H1 (cell line): Measurements from ENCODE around the gene PKD2. TPM values are rescaled to one million over a fixed set of nuclear protein-coding genes. Genes with fewer than 3 reads are reported as not detected.

Experiments used
- CTCF ChIA-PET: fragments of 300-600 bp; sonication (Branson Sonifier 250); formaldehyde crosslinking; loops from one replicate; lab custom pipeline; 2021; ENCODE audit not compliant: partially characterized antibody; lab: Charles Lee
- POLR2A ChIA-PET: fragments of 300-600 bp; sonication (Branson Sonifier 250); formaldehyde crosslinking; loops from one replicate; lab custom pipeline; 2021; ENCODE audit warnings: inconsistent platforms; ENCODE audit not compliant: partially characterized antibody; lab: Charles Lee
- DNase-seq, 2 experiments: peaks; one replicate each; pipeline versions ENCODE4 v3.0.0 to v3.0.0-alpha.2; 2010 to 2022; ENCODE audit warnings: low spot score in 2 of 2, low read depth in 1 of 2, mixed read lengths in 1 of 2
- FAIRE-seq: peaks from 2 replicates; lab custom pipeline; 2011; peaks lifted over from hg19 to GRCh38; lab: Jason Lieb, UNC
- H2AFZ ChIP-seq: 2 replicates; pipeline ENCODE4 v1.8.1; 2012; ENCODE audit warnings: low read length, inconsistent platforms
- H2AK5ac ChIP-seq: 2 replicates; pipeline ENCODE4 v1.6.1; 2013; ENCODE audit warnings: low read depth, low read length
- H2BK120ac ChIP-seq: replicated peaks from 2 replicates; pipeline ENCODE3; 2013; ENCODE audit warnings: low read depth, low read length, inconsistent platforms
- H2BK12ac ChIP-seq: 2 replicates; pipeline ENCODE4 v1.6.1; 2013; ENCODE audit warnings: low read depth, low read length
- H2BK15ac ChIP-seq: 2 replicates; pipeline ENCODE4 v1.6.1; 2013; ENCODE audit warnings: low read length
- H2BK20ac ChIP-seq: 2 replicates; pipeline ENCODE4 v1.6.1; 2013; ENCODE audit warnings: low read length
- H2BK5ac ChIP-seq: 2 replicates; pipeline ENCODE4 v1.6.1; 2013; ENCODE audit warnings: low read depth, low read length
- H3K14ac ChIP-seq: 2 replicates; pipeline ENCODE4 v1.6.1; 2013; ENCODE audit warnings: inconsistent platforms; ENCODE audit not compliant: insufficient read length
- H3K18ac ChIP-seq: 2 replicates; pipeline ENCODE4 v1.6.1; 2013; ENCODE audit warnings: low read length; ENCODE audit errors: extremely low read depth
- H3K23ac ChIP-seq: 2 replicates; pipeline ENCODE4 v1.6.1; 2013; ENCODE audit warnings: inconsistent platforms; ENCODE audit not compliant: insufficient read length
- H3K23me2 ChIP-seq: 2 replicates; pipeline ENCODE4 v1.6.1; 2013; ENCODE audit warnings: low read depth, low read length
- H3K27ac ChIP-seq: 2 replicates; pipeline ENCODE4 v1.6.1; 2011; ENCODE audit warnings: low read depth, low read length, inconsistent platforms
- H3K27me3 ChIP-seq, 4 experiments: replicated peaks in 1 of 4; 1 replicate in 1 of 4; 2 replicates in 3 of 4; pipeline versions ENCODE4 v1.6.1 to v1.8.1; 2011 to 2013; ENCODE audit warnings: low read length in 3 of 4, mild to moderate bottlenecking in 3 of 4, inconsistent platforms in 2 of 4, mixed read lengths in 2 of 4, moderate library complexity in 1 of 4; ENCODE audit not compliant: control insufficient read depth in 3 of 4, insufficient read depth in 3 of 4; ENCODE audit errors: extremely low read depth in 1 of 4
- H3K36me3 ChIP-seq, 4 experiments: 2 replicates each; pipeline versions ENCODE4 v1.6.1 to v1.8.1; 2011 to 2013; ENCODE audit warnings: mild to moderate bottlenecking in 4 of 4, low read length in 3 of 4, moderate library complexity in 2 of 4, control low read depth in 1 of 4, inconsistent platforms in 1 of 4; ENCODE audit not compliant: insufficient read depth in 4 of 4, control insufficient read depth in 2 of 4
- H3K4ac ChIP-seq: replicated peaks from 2 replicates; pipeline ENCODE3; 2013; ENCODE audit warnings: low read length, low read depth, mixed read lengths, inconsistent platforms; ENCODE audit not compliant: insufficient read length
- H3K4me1 ChIP-seq, 4 experiments: replicated peaks in 1 of 4; 1 replicate in 1 of 4; 2 replicates in 3 of 4; pipeline versions ENCODE4 v1.6.1 to v1.8.1; 2011 to 2013; ENCODE audit warnings: low read length in 3 of 4, inconsistent platforms in 2 of 4, mixed read lengths in 1 of 4; ENCODE audit not compliant: insufficient read depth in 4 of 4, control insufficient read depth in 3 of 4
- H3K4me2 ChIP-seq, 2 experiments: 2 replicates each; pipeline versions ENCODE4 v1.6.1 to v1.8.1; 2011 to 2013; ENCODE audit warnings: low read depth in 2 of 2, low read length in 2 of 2, control low read depth in 1 of 2, inconsistent platforms in 1 of 2, mild to moderate bottlenecking in 1 of 2; ENCODE audit not compliant: insufficient read depth in 1 of 2
- H3K4me3 ChIP-seq, 4 experiments: fragments of 200-600, 300-600 bp in 1 of 4; sonication (generic), shearing (Covaris generic), sonication (Bioruptor Twin) in 1 of 4; 2 replicates each; pipeline versions ENCODE4 v1.5.1 to v1.8.1; 2011 to 2016; ENCODE audit warnings: low read length in 4 of 4, low read depth in 3 of 4, control low read depth in 2 of 4, inconsistent platforms in 2 of 4, mild to moderate bottlenecking in 2 of 4, mixed read lengths in 1 of 4, moderate library complexity in 1 of 4; ENCODE audit not compliant: insufficient read depth in 2 of 4; ENCODE audit errors: extremely low read depth in 1 of 4
- H3K56ac ChIP-seq: replicated peaks from 2 replicates; pipeline ENCODE3; 2013; ENCODE audit warnings: low read depth, mild to moderate bottlenecking, mixed read lengths, low read length, inconsistent platforms; ENCODE audit not compliant: insufficient read length
- H3K79me1 ChIP-seq: 2 replicates; pipeline ENCODE4 v1.6.1; 2013; ENCODE audit warnings: low read depth, low read length, control low read depth
- H3K79me2 ChIP-seq, 2 experiments: 2 replicates each; pipeline versions ENCODE4 v1.6.1 to v1.8.1; 2012 to 2013; ENCODE audit warnings: low read length in 2 of 2, mild to moderate bottlenecking in 2 of 2, inconsistent platforms in 1 of 2; ENCODE audit not compliant: insufficient read depth in 2 of 2, control insufficient read depth in 1 of 2
- H3K9ac ChIP-seq, 4 experiments: replicated peaks in 1 of 4; 1 replicate in 1 of 4; 2 replicates in 3 of 4; pipeline versions ENCODE4 v1.6.1 to v1.8.1; 2011 to 2013; ENCODE audit warnings: low read depth in 3 of 4, low read length in 3 of 4, control low read depth in 2 of 4, mild to moderate bottlenecking in 2 of 4, moderate library complexity in 2 of 4, inconsistent platforms in 1 of 4; ENCODE audit errors: extremely low read depth in 1 of 4
- H3K9me3 ChIP-seq, 2 experiments: 2 replicates each; pipeline versions ENCODE4 v1.6.1 to v1.8.1; 2012 to 2013; ENCODE audit warnings: mild to moderate bottlenecking in 2 of 2, moderate library complexity in 2 of 2, control low read depth in 1 of 2, inconsistent platforms in 1 of 2, low read depth in 1 of 2, low read length in 1 of 2, mixed read lengths in 1 of 2; ENCODE audit not compliant: insufficient read depth in 2 of 2
- H4K20me1 ChIP-seq, 2 experiments: replicated peaks in 1 of 2; 2 replicates each; pipeline versions ENCODE3 to v1.8.1; 2011 to 2013; ENCODE audit warnings: inconsistent platforms in 2 of 2, low read length in 2 of 2, mild to moderate bottlenecking in 1 of 2; ENCODE audit not compliant: insufficient read depth in 2 of 2, control insufficient read depth in 1 of 2
- H4K5ac ChIP-seq: 2 replicates; pipeline ENCODE4 v1.6.1; 2013; ENCODE audit warnings: low read length, low read depth, mixed read lengths, inconsistent platforms; ENCODE audit not compliant: insufficient read length
- H4K8ac ChIP-seq: 2 replicates; pipeline ENCODE4 v1.8.0; 2013; ENCODE audit warnings: mild to moderate bottlenecking, moderate library complexity, low read length, inconsistent platforms; ENCODE audit not compliant: insufficient read depth; ENCODE audit errors: extremely low read depth
- H4K91ac ChIP-seq: replicated peaks from 2 replicates; pipeline ENCODE3; 2013; ENCODE audit warnings: low read length, mixed read lengths, inconsistent platforms; ENCODE audit not compliant: insufficient read length
- BACH1 ChIP-seq: IDR thresholded peaks from 2 replicates; pipeline ENCODE4 v1.6.1; 2012; ENCODE audit warnings: low read length, improper control_type of control experiment
- BRCA1 ChIP-seq: IDR thresholded peaks from 2 replicates; pipeline ENCODE4 v1.6.1; 2012; ENCODE audit warnings: low read depth, low read length, improper control_type of control experiment
- RNF2 ChIP-seq: fragments of 200-900, 300-1000 bp; sonication (generic); IDR thresholded peaks from 2 replicates; pipeline ENCODE4 v1.7.1; 2016; ENCODE audit warnings: borderline replicate concordance, low read depth, mild to moderate bottlenecking, antibody characterized with exemption, low read length; ENCODE audit not compliant: poor library complexity, severe bottlenecking; ENCODE audit errors: missing control alignments
- RXRA ChIP-seq: IDR thresholded peaks from 2 replicates; pipeline ENCODE4 v1.6.1; 2011; ENCODE audit warnings: low read depth, mild to moderate bottlenecking, low read length, moderate library complexity; ENCODE audit not compliant: insufficient read depth
- SP1 ChIP-seq: IDR thresholded peaks from 2 replicates; pipeline ENCODE4 v1.6.1; 2011; ENCODE audit warnings: low read depth, low read length
- SP4 ChIP-seq: IDR thresholded peaks from 2 replicates; pipeline ENCODE4 v1.6.1; 2012; ENCODE audit warnings: low read length, inconsistent platforms
- TAF7 ChIP-seq: optimal IDR thresholded peaks from 2 replicates; pipeline ENCODE3; 2011; ENCODE audit warnings: low read depth, mild to moderate bottlenecking, inconsistent platforms, low read length, moderate library complexity, borderline replicate concordance
- TBP ChIP-seq: IDR thresholded peaks from 2 replicates; pipeline ENCODE4 v1.6.1; 2011; ENCODE audit warnings: low read depth, low read length, improper control_type of control experiment
- WGBS, 2 experiments: shearing (Covaris generic) in 1 of 2; methylation state at CpG; one replicate each; pipeline versions ENCODE4 v1.1.6 to v1.1.7; 2013 to 2015; ENCODE audit warnings: low lambda C conversion rate in 2 of 2, mixed read lengths in 2 of 2, inconsistent platforms in 1 of 2, low coverage in 1 of 2, missing lambda C conversion rate in 1 of 2; ENCODE audit not compliant: insufficient replicate concordance in 2 of 2, insufficient coverage in 1 of 2, insufficient read length in 1 of 2; ENCODE audit errors: extremely low coverage in 1 of 2, missing lambda C conversion rate in 1 of 2; 5-methylcytosine and 5-hydroxymethylcytosine counted together
- polyA plus RNA-seq, 7 experiments: library from polyadenylated mRNA; depleted of rRNA in 3 of 7; stranded (reverse) in 5 of 7; unstranded in 2 of 7; fragments of >200 nt in 5 of 7; fragments of 200-250 nt in 2 of 7; gene quantifications; 1 replicate in 5 of 7; 2 replicates in 1 of 7; 4 replicates in 1 of 7; pipeline versions ENCODE4 v1.2.1 to v1.2.3, GENCODE V29; 2011 to 2013; ENCODE audit warnings: missing spikeins in 2 of 7, mixed read lengths in 2 of 7
- total RNA-seq: library from RNA; stranded (reverse); fragmentation: NEBNext Ultra II Directional; extraction: Animal tissue kit (Norgen Biotek cat#: 25700); gene quantifications from 2 replicates; pipeline ENCODE4 v1.2.1, GENCODE V29; 2021

Gene PKD2
- total and polyA plus RNA-seq, 2 of the 8 experiments (the other 6 are each of a cell fraction or from before 2014, with no cell fraction given), result 16.0 to 32.0 TPM

- 94% methylated on average over 3 of the region's 4 CpGs; no CpG with 5 or more reads in 1 of the 2 experiments for WGBS, 2 experiments
- no peak overlapping the region for H2BK20ac ChIP-seq
- H3K79me1 ChIP-seq, result no peaks in the 10 kb centered on the region
- no peak overlapping the region for H3K23ac ChIP-seq
- H3K4me1 ChIP-seq, result no peaks in the 10 kb centered on the region; a peak in 1 of 7 replicates
- no peak overlapping the region for H2AK5ac ChIP-seq
- no peak overlapping the region for H4K91ac ChIP-seq
- POLR2A ChIA-PET, result no interaction called here
- H2AFZ ChIP-seq, result no peak overlapping the region
- no peak overlapping the region for H2BK120ac ChIP-seq
- H2BK15ac ChIP-seq, result no peak overlapping the region
- no peaks in the 10 kb centered on the region for H3K23me2 ChIP-seq
- H2BK5ac ChIP-seq, result no peak overlapping the region
- H3K27me3 ChIP-seq, result no peaks in the 10 kb centered on the region
- H3K4me3 ChIP-seq, result no peak overlapping the region
- no peak overlapping the region for H3K56ac ChIP-seq
- no peak overlapping the region for H3K4me2 ChIP-seq
- no peak overlapping the region for H4K5ac ChIP-seq
- FAIRE-seq (no peak), DNase-seq (no peak)
- H3K9ac ChIP-seq, result no peak overlapping the region
- CTCF ChIA-PET, result interaction anchor here (0.6 to 4.7 kb wide), 24 partner anchors 8 to 384 kb away, joined by 3 to 79 read pairs (median 4); partner anchors contain the start of gene PPM1K
- no peak overlapping the region for H2BK12ac ChIP-seq
- no peak overlapping the region for H3K14ac ChIP-seq
- H4K20me1 ChIP-seq, result no peaks in the 10 kb centered on the region
- peaks cover 0 to 46% (median 10%) of the 10 kb centered on the region in 4 experiments; a peak in 5 of 8 replicates for H3K36me3 ChIP-seq
- no peak overlapping the region for H3K4ac ChIP-seq
- no peak overlapping the region for H3K27ac ChIP-seq
- no peaks in the 10 kb centered on the region for H3K9me3 ChIP-seq
- no peak overlapping the region for H3K18ac ChIP-seq
- no peak overlapping the region for H4K8ac ChIP-seq
- H3K79me2 ChIP-seq, result no peaks in the 10 kb centered on the region
- TF ChIP-seq TBP (no peak), BRCA1 (no peak), SP1 (no peak), RNF2 (no peak), TAF7 (no peak), SP4 (no peak), BACH1 (no peak), RXRA (no peak)
Observed at GRCh38 chr4:88054229-88054628, 46.8 kb downstream of the PKD2 start.
